HG02759 (cell line): Measurements from ENCODE around the gene ADORA1.

ENCODE experiments used
- ATAC-seq: cut with Tn5 transposase; IDR thresholded peaks from one replicate; pipeline ENCODE4 v1.9.1; 2021; ENCODE audit warnings: mild to moderate bottlenecking, moderate library complexity; ENCODE audit not compliant: unreplicated experiment

Gene ADORA1

DNA sequence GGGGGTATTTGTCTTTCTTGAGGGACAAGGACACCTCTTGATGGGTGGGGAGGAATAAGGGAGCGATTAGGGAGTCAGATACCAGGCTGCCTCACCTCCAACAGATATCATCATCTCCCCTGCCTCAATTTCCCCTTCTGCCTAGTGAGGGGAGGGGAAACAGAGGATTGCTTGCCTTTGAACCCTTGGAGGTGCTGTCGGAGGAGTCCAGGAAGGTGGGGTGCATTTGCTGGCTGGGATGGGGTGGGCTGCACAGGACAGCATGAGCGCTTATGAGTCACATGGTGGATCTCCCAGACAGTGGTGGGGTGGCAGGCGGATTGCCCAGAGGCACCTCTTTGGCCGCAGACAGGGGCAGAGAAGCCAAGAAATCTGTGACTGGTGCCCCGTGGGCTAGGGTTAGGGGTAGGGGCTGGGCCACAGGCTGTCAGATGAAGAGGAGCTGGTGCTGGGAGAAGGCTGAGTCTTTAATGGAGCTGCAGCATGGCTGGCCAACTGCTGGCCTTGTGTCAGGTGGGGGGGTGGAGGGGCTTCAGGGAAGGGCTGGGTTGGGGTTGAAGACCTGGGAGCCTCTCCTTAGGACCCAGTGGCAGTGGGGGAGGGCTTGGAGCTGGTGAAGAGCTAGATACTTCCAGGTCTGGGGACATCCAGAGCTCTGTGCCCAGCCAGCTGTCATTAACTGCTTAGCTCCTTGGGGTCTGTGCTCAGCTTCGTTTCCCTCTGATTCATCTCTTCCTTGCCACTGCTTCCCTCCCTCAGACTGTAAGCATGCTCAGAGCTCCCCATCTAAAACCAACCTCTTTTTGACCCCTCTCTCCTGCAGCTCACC lies 7.0 kb upstream of the ADORA1 start:
- no peak for ATAC-seq

DNA sequence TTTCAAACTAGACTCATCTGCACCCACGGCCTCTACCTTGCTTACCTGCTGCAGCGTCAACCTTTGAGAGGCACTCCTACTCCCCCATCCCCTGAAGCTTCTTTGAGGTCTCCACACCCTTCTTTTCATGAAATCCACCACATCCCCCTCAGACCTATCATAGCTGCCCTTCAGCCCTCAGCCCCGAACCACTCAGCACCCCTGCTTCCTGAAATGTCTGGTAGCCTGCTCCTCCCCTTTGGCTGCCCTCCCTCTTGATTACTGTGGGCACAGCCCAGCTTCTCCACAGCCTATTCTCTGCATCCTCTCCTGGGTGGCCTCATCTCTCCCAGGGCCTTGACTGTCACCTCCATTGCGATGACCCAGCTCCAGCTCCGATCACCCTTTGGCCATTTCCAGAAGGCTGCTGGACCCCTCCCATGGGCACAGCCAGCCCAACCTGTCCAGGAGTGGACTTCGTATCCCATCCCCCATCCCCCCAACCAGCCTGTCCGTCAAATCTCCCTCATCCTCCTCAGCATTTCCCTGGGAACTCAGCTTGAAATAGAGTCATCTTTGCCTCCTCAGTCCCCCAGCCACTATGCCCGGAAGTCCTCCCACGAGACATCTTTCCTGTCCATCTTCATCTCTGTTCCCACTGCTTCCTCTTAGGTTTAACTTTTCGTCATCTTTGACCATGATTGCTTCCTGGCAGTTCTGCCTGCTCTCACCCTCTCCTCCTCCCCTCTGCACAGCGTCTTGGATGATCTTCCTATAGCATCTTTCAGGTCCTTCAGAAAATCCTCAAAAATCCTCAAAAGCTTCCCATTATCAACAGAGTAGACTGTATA lies 6.1 kb upstream of the ADORA1 start:
- no peak for ATAC-seq

DNA sequence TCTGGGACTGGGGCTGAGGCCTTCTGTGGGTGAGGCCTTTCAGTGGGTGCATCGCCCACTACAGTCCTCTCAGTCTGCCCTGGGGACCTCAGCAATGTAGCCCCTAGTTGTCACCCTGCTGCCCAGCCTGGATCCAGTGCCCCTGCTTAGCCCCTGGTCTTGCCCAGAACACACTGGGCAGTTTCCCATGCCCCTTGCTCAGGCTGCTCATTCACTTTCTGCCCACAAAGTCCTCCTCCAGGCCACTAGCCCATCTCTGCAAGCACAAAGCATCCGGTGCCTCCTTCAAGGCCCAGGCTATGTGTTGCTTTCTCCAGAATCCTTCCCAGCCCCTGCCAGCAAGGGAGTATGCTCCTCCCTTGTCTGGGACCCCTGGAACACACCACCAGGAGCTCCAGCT lies 5.4 kb upstream of the ADORA1 start:
- ATAC-seq: no peak

DNA sequence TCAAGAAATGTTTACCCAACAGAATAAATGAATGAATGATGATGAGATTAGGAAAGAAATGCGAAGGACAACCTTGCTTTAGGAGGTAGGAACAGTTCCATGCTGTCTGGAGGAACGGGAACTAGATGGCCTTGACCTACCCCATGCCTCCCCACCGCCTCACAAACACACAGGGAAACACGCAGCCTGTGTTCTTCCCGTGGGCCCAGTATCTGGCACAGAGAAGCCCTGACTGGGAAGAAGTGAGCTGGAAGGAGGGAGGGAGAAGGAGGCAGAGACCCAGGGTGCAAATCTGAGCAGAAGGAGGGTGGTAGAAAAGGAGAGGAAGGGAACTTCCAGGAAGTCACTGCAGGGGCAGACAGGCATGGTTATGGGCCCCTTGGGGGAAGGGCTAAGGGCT lies 3.5 kb upstream of the ADORA1 start:
- ATAC-seq: no peak

DNA sequence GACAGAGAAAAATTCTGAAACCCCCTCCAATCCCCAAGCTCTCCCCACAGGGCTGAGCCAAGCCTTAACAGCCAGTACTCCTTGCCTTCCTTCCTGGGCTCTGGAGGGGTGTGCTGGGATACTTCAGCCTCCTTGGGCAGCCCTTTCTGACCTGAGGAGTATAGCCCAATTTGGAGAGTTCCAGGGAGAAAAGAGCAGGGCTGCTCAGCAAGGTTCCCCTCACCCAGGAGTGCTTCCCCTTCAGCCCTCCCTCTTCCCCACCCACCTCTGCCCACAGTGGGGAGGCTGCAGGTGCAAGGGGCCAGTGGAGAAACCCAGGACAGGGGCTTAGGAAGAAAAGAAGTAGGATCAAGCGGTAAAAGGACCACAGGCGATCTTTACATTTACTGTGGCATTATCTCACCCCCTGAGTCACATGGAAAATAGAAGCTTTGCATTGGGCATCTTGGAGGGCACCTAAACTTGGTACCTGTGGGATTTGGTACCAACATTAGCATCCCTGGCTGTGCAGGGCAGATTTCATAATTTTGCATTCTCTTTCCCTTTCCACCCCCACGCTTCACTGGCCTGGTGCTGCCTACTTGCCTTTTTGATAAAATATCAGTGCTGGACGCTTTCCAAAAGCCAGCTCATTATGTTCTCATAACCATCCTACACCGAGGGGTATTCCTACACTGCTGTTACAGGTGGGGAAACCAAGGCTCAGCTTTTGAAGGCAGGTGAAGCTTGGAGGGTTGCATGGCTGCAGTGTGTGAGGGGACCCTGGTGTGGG lies 2.8 kb upstream of the ADORA1 start:
- ATAC-seq: no peak

DNA sequence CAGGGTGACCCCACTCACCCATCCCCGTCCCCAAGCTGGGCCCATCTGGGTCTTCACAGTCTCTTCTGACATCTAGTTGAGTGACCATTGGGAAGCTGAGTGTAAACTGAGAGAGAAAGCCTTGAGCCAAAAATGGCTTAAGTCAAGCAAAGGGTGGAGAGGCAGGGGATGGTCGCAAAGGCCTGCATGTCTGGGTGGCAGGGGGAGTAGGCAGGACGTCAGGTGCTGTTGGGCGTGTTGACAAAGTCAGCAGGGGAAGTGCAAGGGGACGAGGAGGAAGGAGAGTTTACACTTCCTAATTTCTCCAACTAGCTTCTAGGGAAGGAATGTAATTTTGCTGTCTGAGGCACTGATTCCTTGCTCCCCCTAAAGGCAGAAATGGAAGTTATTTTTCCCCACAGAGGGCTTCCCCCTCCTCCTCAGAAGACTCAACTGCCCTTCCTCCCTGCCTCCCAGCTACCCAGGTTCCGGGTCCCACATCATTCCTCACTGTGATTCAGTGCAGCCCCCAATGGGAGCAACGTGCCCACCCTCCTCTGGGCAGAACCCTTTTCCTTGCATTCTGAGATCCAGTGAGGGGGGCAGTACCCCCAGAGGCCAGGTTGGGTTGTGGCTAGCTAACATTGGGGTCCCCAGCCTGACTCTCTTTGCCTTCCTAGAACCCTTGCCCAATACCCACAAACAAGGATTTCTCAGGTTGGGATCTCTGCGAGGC lies 1.2 kb upstream of the ADORA1 start:
- ATAC-seq: no peak

DNA sequence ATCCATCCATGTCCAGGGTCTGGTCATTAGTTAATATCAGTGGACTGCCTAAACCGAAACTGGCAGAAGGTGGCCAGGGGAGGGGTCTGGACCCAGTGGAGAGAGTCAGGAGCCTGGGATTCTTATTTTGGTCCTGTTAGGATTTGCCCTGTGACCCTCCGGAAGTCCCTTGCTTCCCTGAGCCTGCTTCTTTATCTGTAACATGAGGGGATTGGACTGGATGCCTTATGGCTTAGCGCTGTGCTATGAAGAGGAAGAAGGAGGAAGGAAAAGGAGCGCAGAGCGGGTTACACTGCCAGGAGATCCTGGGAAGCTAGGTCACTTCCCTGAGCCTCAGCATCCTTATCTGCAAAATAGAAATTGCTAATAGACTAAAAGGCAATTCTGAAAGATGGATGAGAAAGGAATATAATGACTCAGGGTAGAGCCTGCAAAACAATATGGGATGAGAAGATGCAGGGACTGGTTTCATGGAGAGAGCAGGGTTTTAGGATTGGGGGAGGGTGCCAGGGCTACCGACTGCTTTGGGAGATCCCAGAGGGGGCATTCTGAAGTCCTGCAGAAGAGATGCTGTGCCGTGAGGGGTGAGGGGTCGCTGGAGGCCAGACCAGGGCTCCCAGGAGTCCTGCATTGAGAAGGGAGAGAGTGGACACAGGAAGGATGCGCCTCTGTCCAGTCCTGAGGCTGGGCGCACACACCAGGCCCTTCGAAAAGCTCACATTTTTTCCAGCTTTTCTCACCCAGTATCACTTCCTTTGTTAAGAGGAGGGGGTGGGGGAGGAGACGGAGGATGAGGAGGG lies 460 bp upstream of the ADORA1 start:
- no peak for ATAC-seq

DNA sequence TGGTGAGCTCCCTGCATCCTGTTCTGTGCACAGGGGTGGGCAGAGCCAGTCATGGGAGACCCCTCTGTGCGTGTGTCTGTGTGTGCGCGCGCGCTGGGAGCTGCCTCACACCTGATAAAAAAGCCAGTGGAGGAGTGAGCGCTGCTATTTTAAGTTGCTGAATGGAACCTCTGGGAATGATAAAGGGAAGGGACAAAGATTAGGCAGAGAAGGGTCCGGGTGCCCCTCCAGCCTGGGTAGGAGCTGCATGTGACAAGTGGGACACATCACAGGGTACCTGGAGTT lies 847 bp downstream of the ADORA1 start:
- ATAC-seq: no peak

DNA sequence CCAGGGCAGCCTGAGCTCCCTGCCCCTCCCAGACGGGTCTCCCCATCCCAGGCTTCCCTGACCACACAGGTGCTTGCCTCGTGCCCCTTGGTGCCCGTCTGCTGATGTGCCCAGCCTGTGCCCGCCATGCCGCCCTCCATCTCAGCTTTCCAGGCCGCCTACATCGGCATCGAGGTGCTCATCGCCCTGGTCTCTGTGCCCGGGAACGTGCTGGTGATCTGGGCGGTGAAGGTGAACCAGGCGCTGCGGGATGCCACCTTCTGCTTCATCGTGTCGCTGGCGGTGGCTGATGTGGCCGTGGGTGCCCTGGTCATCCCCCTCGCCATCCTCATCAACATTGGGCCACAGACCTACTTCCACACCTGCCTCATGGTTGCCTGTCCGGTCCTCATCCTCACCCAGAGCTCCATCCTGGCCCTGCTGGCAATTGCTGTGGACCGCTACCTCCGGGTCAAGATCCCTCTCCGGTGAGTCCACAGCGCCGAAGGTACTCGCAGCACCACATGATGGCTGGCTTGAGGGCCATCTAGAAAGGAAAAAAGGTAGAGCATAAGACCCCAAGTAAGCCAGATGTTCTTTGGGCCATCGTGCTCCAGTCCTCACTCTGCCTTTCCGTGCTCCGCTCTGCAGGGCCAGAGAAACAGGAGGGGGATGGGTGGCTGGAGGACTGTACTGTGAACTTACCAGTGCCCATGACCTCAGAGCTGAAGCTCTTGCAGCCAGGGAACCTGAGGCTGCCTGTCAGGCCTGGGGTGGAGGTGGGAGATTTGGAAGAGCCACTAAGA lies 1.4 kb downstream of the ADORA1 start:
- ATAC-seq: no peak

DNA sequence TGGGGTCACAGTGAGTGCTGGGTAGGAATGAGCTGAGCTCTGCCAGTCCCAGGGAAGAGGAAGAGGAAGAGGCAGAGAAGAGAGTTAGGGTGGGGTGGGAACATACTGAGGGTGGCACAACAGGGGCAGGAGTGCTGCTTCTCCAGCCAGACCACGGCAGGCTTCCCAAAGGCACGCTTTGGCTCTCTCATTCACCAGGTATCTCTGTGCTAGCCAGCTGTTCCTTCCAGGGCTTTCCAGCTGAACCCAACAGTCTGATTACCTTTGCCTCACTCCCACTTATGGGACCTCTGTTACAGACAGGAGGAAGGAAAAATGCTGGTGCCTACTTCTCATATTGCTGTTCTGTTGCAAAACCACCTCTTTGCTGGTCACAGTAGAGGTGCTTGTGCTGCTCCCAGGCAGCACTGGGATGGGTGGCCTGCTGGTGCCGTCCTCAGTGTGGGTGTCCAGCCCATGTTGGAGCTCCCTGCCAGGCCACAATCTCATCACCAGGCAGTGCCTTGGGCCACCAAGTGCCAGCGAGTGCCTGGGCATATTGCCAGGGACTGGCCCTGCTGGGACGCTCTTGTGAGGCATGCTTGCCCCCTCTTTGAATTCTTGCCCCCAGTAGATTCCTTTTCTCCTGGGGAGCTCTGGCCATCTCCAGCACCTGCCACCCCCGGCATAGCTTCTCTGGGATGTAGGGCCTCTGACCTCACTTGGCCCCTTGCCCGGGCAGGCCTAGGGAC lies 2.1 kb downstream of the ADORA1 start:
- ATAC-seq: no peak

DNA sequence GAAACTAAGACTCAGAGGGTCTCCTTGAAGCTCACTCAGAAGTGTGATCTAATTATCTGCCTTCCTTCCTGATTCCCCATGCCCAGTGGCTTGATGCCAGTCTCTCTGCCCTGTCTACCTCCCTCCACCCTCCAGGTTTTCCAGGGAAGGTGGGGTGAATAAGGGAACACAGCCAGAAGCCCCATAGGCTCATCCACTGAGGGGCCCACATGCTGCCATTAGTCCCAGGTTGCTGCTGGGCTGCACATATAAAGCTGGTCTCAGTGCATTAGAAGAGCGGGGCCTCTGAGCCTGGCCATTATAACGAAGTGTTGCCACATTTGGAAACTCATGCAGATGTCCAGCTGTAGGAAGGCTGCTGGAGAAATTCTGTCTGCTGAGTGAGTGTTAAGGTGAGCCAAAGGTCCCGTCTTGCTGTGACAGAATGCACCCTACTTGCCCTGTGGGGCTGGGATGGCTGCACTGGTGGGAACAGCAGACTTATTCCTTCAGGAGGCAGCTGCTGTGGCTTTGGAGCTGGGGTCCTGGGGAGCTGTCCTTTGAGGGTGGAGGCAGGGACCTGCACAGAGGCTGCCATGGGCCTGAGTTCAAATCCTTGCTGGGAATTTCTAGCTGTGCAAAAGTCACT lies 2.9 kb downstream of the ADORA1 start:
- no peak for ATAC-seq

DNA sequence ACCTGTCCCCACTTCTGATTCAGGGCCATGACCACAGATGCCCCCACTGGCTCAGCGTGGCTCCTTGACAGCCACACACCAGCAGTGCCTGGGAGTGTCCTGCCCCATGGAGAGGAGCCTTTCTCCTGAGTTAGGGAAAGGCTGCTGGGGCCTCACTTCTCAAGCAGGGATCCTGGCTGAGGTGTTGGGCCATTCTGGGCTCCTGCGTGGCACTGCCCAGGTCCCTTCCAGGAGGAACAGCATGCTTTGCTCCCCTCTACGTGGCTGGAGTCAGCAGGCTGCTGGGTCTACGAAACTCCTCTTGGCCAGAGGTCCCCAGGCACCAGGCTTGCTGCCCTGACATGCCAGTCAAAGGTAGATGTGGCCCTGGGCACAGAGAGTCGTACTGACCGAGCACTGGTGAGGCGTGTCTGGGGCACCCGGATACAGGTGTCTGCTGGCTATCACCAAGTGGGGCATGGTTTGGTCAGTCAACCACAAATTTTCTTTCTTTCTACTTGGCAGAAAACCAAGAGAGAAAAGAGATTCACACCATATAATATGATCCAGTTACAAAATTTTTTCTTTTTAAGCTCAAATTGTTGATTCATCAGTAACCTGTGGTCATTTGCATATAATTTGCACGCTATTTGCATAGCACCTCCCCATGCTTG lies 4.1 kb downstream of the ADORA1 start:
- ATAC-seq: no peak

DNA sequence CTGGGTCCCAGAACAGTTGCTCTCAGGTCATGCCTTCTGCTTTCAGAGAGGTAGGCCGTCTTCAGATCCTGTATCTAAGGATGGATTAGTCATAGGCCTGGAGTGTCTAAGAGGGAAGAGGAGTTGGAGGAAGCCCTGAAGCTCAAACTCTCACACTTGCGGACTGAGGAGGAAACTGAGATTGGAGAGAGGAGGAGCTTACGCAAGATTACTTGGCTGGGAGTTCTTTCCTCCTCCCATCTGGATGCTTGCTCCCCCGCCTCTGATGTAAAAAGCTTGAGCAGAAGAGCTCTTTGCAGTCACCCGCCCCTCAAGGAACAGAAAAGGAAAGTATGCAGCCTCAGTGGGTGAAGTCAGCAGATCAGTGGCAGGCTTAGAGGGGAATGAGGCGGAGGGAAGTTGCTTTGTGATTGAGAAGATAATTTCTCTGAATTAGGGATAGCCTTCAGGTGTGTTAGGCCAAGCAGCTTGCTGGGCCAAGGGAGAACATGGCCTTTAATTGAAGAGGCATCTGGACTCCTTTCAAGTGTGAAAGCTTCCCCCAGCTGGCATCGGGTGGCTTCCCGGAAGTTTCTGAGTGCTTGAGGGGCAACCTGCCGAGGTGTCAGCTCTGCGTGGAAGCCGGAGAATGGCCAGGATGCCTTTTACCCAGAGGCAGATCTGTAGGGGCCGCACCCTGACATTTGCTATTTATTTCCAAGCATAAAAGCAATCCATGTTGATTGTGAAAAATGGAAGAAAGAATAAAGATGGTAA lies 6.6 kb downstream of the ADORA1 start:
- ATAC-seq: no peak

DNA sequence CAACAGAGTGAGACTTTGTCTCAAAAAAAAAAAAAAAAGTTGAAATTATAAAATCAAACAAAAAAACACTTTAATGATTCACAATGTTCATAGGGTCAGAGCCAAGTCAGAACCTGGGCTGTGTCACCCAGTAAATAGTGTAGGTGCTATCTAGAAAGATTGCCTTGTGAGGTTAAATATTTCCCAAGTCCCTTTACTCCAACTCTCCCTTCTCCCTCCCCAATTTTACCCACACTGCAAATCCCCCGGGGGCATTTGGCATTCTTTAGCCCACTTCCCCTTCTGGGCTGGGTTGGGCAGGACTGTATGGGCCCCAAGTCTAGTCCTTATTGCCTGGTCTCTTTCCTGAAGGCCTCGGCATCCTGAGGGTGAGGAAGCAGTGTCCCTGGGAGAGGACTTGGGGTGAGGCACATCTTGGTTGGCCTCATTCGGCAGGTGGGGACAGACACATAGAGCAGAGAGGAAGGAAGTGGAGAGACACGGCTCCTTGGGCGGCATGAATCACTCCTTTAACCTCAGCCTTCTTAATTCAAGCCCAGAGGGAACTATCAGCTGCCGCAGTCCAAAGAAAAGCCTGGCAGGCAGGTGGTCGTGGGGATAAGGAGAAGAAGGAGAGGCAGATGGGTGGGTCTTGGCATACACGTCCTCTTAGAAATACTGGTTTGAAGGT lies 8.2 kb downstream of the ADORA1 start:
- no peak for ATAC-seq

DNA sequence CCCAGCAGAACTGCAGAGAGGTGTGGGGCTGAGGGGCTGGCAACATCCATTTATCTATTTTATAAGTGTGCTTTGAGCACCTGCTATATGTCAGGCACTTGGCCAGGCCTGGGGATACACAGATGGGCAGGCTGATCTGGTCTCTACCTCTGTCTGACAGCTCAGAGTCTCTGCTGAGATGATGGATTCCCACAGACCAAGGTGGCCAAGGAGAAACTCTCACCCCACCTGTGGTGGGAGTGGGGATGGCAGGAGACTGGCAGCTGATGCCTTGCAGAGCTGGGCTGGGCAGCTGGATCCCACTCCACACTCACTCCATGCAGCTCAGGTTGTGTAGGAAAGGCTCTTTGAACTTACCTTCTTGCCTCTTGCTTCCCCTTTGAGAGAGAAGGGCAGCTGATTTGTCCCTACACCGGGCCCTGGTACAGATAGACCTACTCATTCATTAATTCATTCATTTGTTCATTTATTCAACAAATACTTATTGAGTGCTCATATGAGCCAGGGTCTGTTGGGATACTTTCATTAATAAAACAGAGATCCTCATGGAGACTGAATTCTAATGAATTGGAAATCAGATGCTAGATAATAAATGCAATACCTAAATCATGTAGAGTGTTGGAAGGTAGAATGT lies 9.0 kb downstream of the ADORA1 start:
- no peak for ATAC-seq

DNA sequence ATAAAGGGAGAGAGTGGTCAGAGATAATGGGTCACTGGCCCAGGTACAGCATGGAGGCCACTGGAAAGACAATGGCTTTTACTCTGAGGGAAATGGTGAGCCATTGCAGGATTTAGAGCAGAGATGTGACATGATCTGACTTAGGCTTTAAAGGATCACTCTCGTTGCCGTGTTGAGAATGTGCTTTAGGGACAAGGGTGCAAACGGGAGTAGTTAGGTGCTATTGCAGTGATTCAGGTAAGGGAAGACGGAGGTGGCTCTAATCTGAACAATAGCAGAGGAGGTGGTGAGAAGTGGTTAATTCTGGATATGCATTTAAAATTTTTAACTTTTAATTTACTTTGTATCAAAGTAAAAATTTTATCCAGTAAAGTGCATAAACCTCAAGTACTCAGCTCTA lies 9.8 kb downstream of the ADORA1 start:
- no peak for ATAC-seq
